Smooth muscle cell of trachea (primary cell): ENCODE data around the gene SGTB. TPM values are rescaled to one million over a fixed set of nuclear protein-coding genes. Genes with fewer than 3 reads are reported as not detected.

Experiments
- total RNA-seq: library from RNA; depleted of rRNA; stranded (reverse); fragments of >200 nt; gene quantifications from 2 replicates; pipeline ENCODE4 v1.2.1, GENCODE V29; 2014

SGTB gene, protein sequence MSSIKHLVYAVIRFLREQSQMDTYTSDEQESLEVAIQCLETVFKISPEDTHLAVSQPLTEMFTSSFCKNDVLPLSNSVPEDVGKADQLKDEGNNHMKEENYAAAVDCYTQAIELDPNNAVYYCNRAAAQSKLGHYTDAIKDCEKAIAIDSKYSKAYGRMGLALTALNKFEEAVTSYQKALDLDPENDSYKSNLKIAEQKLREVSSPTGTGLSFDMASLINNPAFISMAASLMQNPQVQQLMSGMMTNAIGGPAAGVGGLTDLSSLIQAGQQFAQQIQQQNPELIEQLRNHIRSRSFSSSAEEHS
- 12.6 and 19.6 TPM in 2 replicates for total RNA-seq

DNA sequence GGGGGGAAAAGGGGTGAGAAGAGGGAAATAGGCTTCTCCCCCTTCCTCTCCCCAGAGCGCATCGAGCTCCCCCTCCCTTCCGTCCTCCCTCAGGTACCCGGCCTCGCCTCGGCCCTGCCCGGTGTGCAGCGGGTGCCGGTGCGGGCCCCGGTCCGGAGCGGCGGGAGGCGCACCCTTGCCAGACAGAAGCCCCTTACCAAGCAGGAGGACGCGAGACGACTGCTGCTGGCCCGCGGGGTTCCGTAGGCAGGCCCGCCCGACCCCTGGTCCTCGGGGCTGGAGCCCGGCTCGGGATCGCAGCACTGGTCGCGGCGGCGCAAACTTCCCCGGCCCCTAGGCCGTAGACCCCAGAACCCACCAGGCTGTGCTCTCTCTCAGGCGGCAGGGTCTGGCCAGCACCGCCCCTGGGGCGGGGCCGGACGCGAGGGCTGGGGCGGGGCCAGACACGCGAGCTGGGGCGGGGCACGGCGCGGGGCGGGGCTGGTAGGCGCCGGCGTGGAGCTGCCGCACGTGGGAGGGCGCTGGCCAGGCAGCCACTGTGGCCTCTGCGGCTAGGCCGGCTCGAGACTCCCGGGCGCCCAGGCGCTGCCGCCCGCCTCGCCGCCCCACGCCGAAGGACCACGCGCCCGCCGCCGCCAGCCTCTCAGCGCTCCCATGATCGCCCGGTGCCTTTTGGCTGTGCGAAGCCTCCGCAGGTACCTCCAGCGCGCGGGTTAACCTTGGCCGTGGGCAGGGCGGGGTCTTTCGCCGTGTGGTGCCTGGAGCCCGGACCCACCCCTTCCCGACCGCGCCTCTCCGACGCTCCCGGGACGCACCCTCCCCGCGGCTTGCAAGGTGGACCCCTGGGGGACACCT is at the start of gene SGTB, which contains the start of gene NLN:
Gene SGTB (minus strand): TSS at position 390 of the 855 bp plus-strand sequence. CDS start 1,302 bp downstream, outside the sequence.
Gene NLN (plus strand): TSS at position 486 of the 855 bp plus-strand sequence. CDS start 169 bp downstream, at position 655.

DNA sequence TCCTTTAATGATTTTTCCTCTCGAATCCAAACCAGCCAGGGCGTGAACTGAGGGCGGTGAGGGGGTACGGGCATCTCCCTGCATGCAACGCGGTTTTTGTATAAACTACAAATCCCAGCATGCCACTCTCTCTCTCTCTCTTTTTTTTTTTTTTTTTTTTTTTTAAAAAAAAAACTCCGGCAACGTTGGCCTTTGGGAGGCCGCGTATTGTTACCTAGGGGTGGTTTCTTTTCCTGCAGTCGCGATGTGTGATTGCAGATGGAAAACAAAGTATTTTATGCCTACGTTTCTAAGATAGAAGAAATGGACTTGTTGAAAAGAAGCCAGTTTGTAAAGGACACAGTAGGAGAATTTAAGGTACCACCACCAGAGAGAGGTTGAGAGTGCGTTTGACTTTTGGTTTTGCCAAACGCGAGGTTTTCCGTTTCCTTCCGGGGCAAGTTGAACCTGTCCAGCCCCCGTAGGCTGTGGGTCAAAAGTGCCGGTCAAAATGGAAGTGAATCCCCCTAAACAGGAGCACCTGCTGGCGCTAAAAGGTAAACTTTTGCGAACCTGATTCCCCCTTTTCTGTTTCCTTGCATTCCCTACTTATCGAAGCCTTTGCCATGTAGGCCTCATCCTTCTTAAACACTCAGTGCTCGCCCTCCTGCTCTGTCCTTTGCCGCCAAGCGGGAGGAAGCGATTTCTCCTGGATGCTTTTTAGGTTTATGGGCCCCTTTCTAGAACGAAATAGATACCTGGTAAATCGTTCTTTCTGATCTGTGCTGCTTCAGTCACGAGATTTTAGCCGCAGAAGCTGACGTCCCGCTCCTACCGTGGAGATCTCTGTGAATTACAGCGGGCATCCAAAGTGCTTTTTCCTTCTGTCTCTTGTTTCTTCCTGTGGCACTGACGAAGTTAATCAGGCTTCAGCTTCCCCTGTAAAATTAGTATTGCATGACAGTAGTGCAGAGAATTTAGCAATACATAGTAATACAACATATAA is 97.0 kb downstream of the SGTB start, which contains the start of the genes SHLD3 and TRAPPC13:
Gene SHLD3 (plus strand): TSS at position 457 of the 985 bp plus-strand sequence. CDS start 4,561 bp downstream, outside the sequence.
Gene TRAPPC13 (plus strand): TSS at position 457 of the 985 bp plus-strand sequence. CDS start 34 bp downstream, at position 491.

DNA sequence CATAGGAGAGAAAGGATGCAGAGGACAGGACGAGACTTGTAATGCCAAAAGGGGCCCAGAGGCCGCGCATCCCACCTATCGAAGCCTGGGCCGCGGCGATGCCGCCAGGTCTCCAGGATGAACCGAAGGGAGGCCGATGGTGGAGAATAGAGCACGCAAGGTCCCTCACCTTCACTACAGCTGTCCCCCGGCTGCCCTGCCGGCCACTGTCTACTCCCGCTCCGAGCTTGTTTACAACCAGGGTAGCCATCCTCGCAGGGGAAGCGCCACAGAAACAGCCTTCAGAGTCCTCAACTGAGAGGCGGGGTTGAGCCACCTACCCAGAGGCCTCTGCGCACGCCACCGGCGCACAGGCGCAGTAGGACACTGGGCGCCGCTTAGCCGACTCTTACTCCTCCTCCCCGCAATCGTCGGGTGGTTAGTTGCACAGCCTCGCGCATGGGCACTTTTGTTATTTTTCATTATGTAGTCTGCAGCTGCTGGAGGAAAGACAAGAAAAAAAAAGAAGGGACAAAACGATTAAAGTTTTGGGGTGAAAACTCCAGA is 97.8 kb downstream of the SGTB start, which contains the start of gene TRIM23:
Gene TRIM23 (minus strand): TSS at position 309 of the 546 bp plus-strand sequence. CDS start 59 bp downstream, at position 250.

Other genes with a start within 250 kb of the SGTB start
- gene ADAMTS6, start 240.2 kb downstream of the SGTB start, total RNA-seq: 33.2 and 52.8 TPM in 2 replicates
- gene CENPK, start 158.9 kb downstream of the SGTB start, total RNA-seq: 2.8 and 20.9 TPM in 2 replicates
- 35.9 and 59.1 TPM in 2 replicates for gene PPWD1, start 158.8 kb downstream of the SGTB start, total RNA-seq
- 25.0 and 34.4 TPM in 2 replicates for gene TRIM23, start 97.8 kb downstream of the SGTB start, total RNA-seq
- 2.0 and 3.6 TPM in 2 replicates for gene SHLD3, start 97.1 kb downstream of the SGTB start, total RNA-seq
- 18.7 and 36.1 TPM in 2 replicates for gene TRAPPC13, start 97.1 kb downstream of the SGTB start, total RNA-seq
- 22.8 and 43.6 TPM in 2 replicates for gene NLN, start 96 bp upstream of the SGTB start, total RNA-seq
- 50.8 and 68.8 TPM in 2 replicates for gene ERBIN, start 204.5 kb upstream of the SGTB start, total RNA-seq